HCT116 (cell line): Measurements from ENCODE around the gene TMCC1. TPM values are rescaled to one million over a fixed set of nuclear protein-coding genes. Genes with fewer than 3 reads are reported as not detected.

ENCODE experiments used
- ATAC-seq: fragments of 200-7000 bp; cut with Tn5 transposase; 2 replicates; pipeline ENCODE4 v1.9.1; 2020; ENCODE audit warnings: mild to moderate bottlenecking, moderate library complexity
- BruUV-seq: library from RNA; stranded (reverse); fragments of 400-500 nt; replicated peaks from 2 replicates; lab custom pipeline; 2021; lab: Mats Ljungman, UMichigan
- CTCF ChIA-PET: fragments of 300-600 bp; sonication (Branson Sonifier 250); formaldehyde crosslinking; loops from one replicate; lab custom pipeline; 2021; ENCODE audit warnings: antibody characterized with exemption; lab: Charles Lee
- POLR2A ChIA-PET: fragments of 300-600, 350-600 bp; sonication (Branson Sonifier 250); formaldehyde crosslinking; loops from one replicate; lab custom pipeline; 2021; ENCODE audit warnings: antibody characterized with exemption; lab: Charles Lee
- RAD21 ChIA-PET, 2 experiments: fragments of 300-600 bp; sonication (Branson Sonifier 250); formaldehyde crosslinking; loops; one replicate each; lab custom pipeline; 2023; ENCODE audit warnings: low total read pairs in 2 of 2; ENCODE audit not compliant: uncharacterized antibody in 2 of 2, unreplicated experiment in 2 of 2, low non-redundant PET in 1 of 2; lab: Charles Lee
- DNase-seq: peaks from one replicate; pipeline ENCODE4 v3.0.0-alpha.2; 2010; ENCODE audit warnings: low read depth, low spot score
- H2AFZ ChIP-seq: fragments of 200-600 bp; shearing (Covaris generic), sonication (generic); 2 replicates; pipeline ENCODE4 v1.6.1; 2017; ENCODE audit warnings: low read depth, mixed run types, mixed read lengths, antibody characterized with exemption, low read length; ENCODE audit not compliant: poor library complexity, severe bottlenecking
- H3K27ac ChIP-seq: 2 replicates; pipeline ENCODE4 v1.5.1; 2012; ENCODE audit warnings: low read depth, low read length
- H3K27me3 ChIP-seq: fragments of 200-600 bp; sonication (generic); 2 replicates; pipeline ENCODE4 v1.6.1; 2016; ENCODE audit warnings: mixed run types, low read length, mixed read lengths; ENCODE audit not compliant: insufficient read depth
- H3K36me3 ChIP-seq, 2 experiments: fragments of 200-500 bp in 1 of 2; fragments of 200-600 bp in 1 of 2; sonication (Bioruptor generic) in 1 of 2; sonication (generic) in 1 of 2; 2 replicates each; pipeline versions ENCODE4 v1.5.1 to v1.6.1; 2014 to 2016; ENCODE audit warnings: low read length in 2 of 2, inconsistent platforms in 1 of 2, mixed read lengths in 1 of 2, mixed run types in 1 of 2; ENCODE audit not compliant: insufficient read depth in 2 of 2, control insufficient read depth in 1 of 2
- H3K4me1 ChIP-seq, 2 experiments: fragments of 200-600 bp in 1 of 2; sonication (generic) in 1 of 2; 2 replicates each; pipeline versions ENCODE4 v1.5.1 to v1.6.1; 2012 to 2017; ENCODE audit warnings: low read length in 2 of 2, inconsistent platforms in 1 of 2, mild to moderate bottlenecking in 1 of 2, mixed read lengths in 1 of 2, mixed run types in 1 of 2, moderate library complexity in 1 of 2; ENCODE audit not compliant: insufficient read depth in 2 of 2, control insufficient read depth in 1 of 2
- H3K4me2 ChIP-seq: fragments of 200-600 bp; sonication (generic); 2 replicates; pipeline ENCODE4 v1.6.1; 2017; ENCODE audit warnings: mixed run types, low read length, mixed read lengths
- H3K4me3 ChIP-seq, 2 experiments: fragments of 200-600 bp in 1 of 2; sonication (generic) in 1 of 2; replicated peaks in 1 of 2; 2 replicates each; pipeline ENCODE4 v1.5.1; 2011 to 2016; ENCODE audit warnings: low read length in 2 of 2, control low read depth in 1 of 2, low read depth in 1 of 2, mild to moderate bottlenecking in 1 of 2, mixed read lengths in 1 of 2, mixed run types in 1 of 2
- H3K79me2 ChIP-seq: fragments of 200-600 bp; sonication (generic); 2 replicates; pipeline ENCODE4 v1.6.1; 2017; ENCODE audit warnings: mild to moderate bottlenecking, mixed run types, low read length, moderate library complexity, mixed read lengths; ENCODE audit not compliant: insufficient read depth
- H3K9ac ChIP-seq: fragments of 200-600 bp; sonication (generic); 2 replicates; pipeline ENCODE4 v1.6.1; 2016; ENCODE audit warnings: low read length, mixed read lengths
- H3K9me2 ChIP-seq: fragments of 200-600 bp; sonication (generic), shearing (Covaris generic); 2 replicates; pipeline ENCODE4 v1.6.1; 2017; ENCODE audit warnings: mixed run types, mild to moderate bottlenecking, moderate library complexity; ENCODE audit not compliant: insufficient read depth
- H3K9me3 ChIP-seq, 2 experiments: fragments of 200-500 bp in 1 of 2; fragments of 200-600 bp in 1 of 2; sonication (Bioruptor generic) in 1 of 2; sonication (generic) in 1 of 2; 2 replicates each; pipeline ENCODE4 v1.6.1; 2014 to 2017; ENCODE audit warnings: low read length in 2 of 2, mixed read lengths in 2 of 2, inconsistent platforms in 1 of 2, low read depth in 1 of 2, mild to moderate bottlenecking in 1 of 2, mixed run types in 1 of 2, moderate library complexity in 1 of 2; ENCODE audit not compliant: control insufficient read depth in 1 of 2, insufficient read depth in 1 of 2
- H4K20me1 ChIP-seq: fragments of 200-600 bp; sonication (generic), shearing (Covaris generic); 2 replicates; pipeline ENCODE4 v1.6.1; 2017; ENCODE audit warnings: mixed run types, mild to moderate bottlenecking, moderate library complexity; ENCODE audit not compliant: insufficient read depth
- ATF3 ChIP-seq: IDR thresholded peaks from 2 replicates; pipeline ENCODE4 v1.6.1; 2012
- CBX3 ChIP-seq: IDR thresholded peaks from 2 replicates; pipeline ENCODE4 v1.6.1; 2012; ENCODE audit warnings: low read depth
- EZH2phosphoT487 ChIP-seq: fragments of 200-600 bp; IDR thresholded peaks from 2 replicates; pipeline ENCODE4 v1.6.1; 2018; ENCODE audit warnings: antibody characterized with exemption, borderline replicate concordance
- JUND ChIP-seq: IDR thresholded peaks from 2 replicates; pipeline ENCODE4 v1.6.1; 2012
- POLR2A ChIP-seq: IDR thresholded peaks from 2 replicates; pipeline ENCODE4 v1.7.0; 2011; ENCODE audit warnings: borderline replicate concordance; ENCODE audit not compliant: insufficient read depth, insufficient read length; ENCODE audit errors: extremely low read depth
- POLR2AphosphoS5 ChIP-seq: IDR thresholded peaks from 2 replicates; pipeline ENCODE4 v1.6.1; 2011; ENCODE audit warnings: mild to moderate bottlenecking, low read depth, low read length, moderate library complexity
- RAD21 ChIP-seq: IDR thresholded peaks from 2 replicates; pipeline ENCODE4 v1.6.1; 2012; ENCODE audit warnings: low read depth, mild to moderate bottlenecking
- SIN3A ChIP-seq: IDR thresholded peaks from 2 replicates; pipeline ENCODE4 v1.6.1; 2012; ENCODE audit warnings: low read depth
- SP1 ChIP-seq: IDR thresholded peaks from 2 replicates; pipeline ENCODE4 v1.6.1; 2012; ENCODE audit warnings: low read depth
- YY1 ChIP-seq: IDR thresholded peaks from 2 replicates; pipeline ENCODE4 v1.6.1; 2011; ENCODE audit warnings: low read length, low read depth, moderate library complexity, mild to moderate bottlenecking; ENCODE audit not compliant: insufficient replicate concordance; ENCODE audit errors: extremely low read depth
- ZNF274 ChIP-seq: fragments of 200-500 bp; sonication (Bioruptor generic); IDR thresholded peaks from 2 replicates; pipeline ENCODE4 v1.6.1; 2014; ENCODE audit warnings: mild to moderate bottlenecking, low read depth, low read length, inconsistent platforms
- intact Hi-C: fragments of 100-400 bp; cut with micrococcal nuclease; formaldehyde crosslinking; loops from 2 replicates; pipeline ENCODE4 v1.10.0; 2022
- total RNA-seq: library from RNA; stranded (reverse); gene quantifications from one replicate; pipeline ENCODE4 v1.2.1, GENCODE V29; 2021; ENCODE audit not compliant: unreplicated experiment
- TF ChIP-seq, protein P1 (sequence below): IDR thresholded peaks from 2 replicates; pipeline ENCODE4 v1.6.1; 2012; ENCODE audit warnings: low read depth
- TF ChIP-seq, protein P2 (sequence below), 3 experiments: fragments of 200-600 bp in 1 of 3; sonication (generic) in 1 of 3; IDR thresholded peaks in 2 of 3; conservative IDR thresholded peaks in 1 of 3; 2 replicates each; pipeline ENCODE4 v1.5.1; 2012 to 2017; ENCODE audit warnings: low read depth in 2 of 3, low read length in 2 of 3, antibody characterized with exemption in 1 of 3, borderline replicate concordance in 1 of 3, control low read depth in 1 of 3, mild to moderate bottlenecking in 1 of 3, mixed read lengths in 1 of 3, mixed run types in 1 of 3, moderate library complexity in 1 of 3; ENCODE audit not compliant: insufficient read depth in 1 of 3

The TMCC1 gene
- total RNA-seq, 1 experiment from 2014 or later, result 32.5 TPM

DNA sequence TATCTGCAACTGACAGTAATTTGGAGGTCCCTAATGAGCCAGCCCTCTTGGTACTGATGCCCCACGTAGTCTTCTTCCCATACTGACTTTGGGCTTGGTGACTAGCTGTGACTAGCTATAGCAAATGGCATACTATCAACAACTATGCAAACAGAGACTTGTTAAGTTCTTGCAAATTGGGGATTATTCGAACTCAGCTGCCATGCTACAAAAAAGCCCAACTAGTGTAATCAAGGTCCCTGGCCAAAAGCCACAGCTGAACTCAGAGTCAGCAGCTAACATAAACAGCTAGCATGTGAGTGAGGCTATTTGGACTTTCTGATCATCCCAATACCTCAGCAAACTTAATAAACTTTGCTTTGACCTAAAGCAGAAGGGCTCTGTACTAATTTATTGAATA is 165.8 kb downstream of the TMCC1 start:
- ATAC-seq, result no peak
- H3K27ac ChIP-seq, result no peak overlapping the region
- H3K36me3 ChIP-seq, result no peaks in the 10 kb centered on the region
- H3K9me2 ChIP-seq, result peaks cover 3% of the 10 kb centered on the region; the same call in 1 of the 2 replicates
- no peaks in the 10 kb centered on the region for H4K20me1 ChIP-seq
- no TSS peak for BruUV-seq
- H3K79me2 ChIP-seq, result no peaks in the 10 kb centered on the region
- no peak overlapping the region for H3K4me3 ChIP-seq
- H3K27me3 ChIP-seq, result no peaks in the 10 kb centered on the region
- H3K4me2 ChIP-seq, result no peak overlapping the region
- TF ChIP-seq ATF3, result no peak
- TF ChIP-seq RAD21, result no peak
- no peaks in the 10 kb centered on the region for H3K9me3 ChIP-seq
- CTCF ChIA-PET, result no interaction called here
- no peak overlapping the region for H3K9ac ChIP-seq
- intact Hi-C loops, result no loop called here
- peaks cover 1 to 13% of the 10 kb centered on the region in 2 experiments; a peak in 2 of 4 replicates for H3K4me1 ChIP-seq
- RAD21 ChIA-PET, result no interaction called here
- DNase-seq, result no peak
- POLR2A ChIA-PET, result no interaction called here
- no peak overlapping the region for H2AFZ ChIP-seq

DNA sequence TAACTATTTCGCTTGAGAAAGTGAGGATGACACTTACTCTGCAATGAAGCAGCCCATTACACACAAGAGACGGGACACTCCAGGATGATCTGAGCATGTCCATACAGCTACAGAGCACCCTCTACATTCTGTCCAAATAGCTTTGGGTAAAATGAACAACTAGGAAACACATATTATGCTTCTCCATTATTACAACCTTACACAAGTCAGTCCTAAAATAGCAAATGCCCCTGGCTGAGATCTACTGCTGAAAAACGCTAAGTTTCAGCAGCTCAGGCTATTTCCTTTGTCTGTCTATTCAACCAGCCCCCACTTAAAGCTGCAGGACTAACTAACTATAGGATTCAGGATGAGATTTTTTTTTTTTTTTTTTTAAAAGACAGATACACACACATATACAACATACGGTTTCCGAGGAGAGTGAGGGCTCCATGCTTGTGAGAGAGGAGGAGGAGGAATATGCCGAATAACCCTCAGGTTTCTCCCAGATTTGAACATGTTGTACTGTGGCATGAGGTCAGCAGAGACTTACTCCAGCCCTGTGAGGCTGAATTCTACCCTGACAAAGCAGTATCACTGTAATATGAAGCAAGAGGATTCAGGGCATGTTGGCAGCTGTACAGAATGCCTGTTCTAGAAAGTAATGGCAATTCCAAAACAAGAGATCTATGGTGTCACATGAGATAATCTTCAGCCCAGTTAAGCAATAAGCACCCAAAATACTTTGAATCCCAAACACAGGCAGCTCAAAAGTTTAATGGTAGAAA is 169.8 kb downstream of the TMCC1 start:
- H3K36me3 ChIP-seq, result no peaks in the 10 kb centered on the region
- ChIA-PET RAD21 (no interaction called here), POLR2A (no interaction called here), CTCF (no interaction called here)
- H3K4me3 ChIP-seq, result no peak overlapping the region
- no TSS peak for BruUV-seq
- H3K9me2 ChIP-seq, result no peaks in the 10 kb centered on the region
- DNase-seq (no peak), ATAC-seq (no peak)
- H3K27me3 ChIP-seq, result no peaks in the 10 kb centered on the region
- H3K9me3 ChIP-seq, result no peaks in the 10 kb centered on the region
- H3K27ac ChIP-seq, result no peak overlapping the region
- H3K4me2 ChIP-seq, result no peak overlapping the region
- H2AFZ ChIP-seq, result no peak overlapping the region
- H3K4me1 ChIP-seq, result peaks cover 4 to 16% of the 10 kb centered on the region in 2 experiments; a peak in 2 of 4 replicates
- H3K79me2 ChIP-seq, result no peaks in the 10 kb centered on the region; the same call in 1 of the 2 replicates
- intact Hi-C loops, result no loop called here
- no peak overlapping the region for H3K9ac ChIP-seq
- H4K20me1 ChIP-seq, result no peaks in the 10 kb centered on the region
- TF ChIP-seq YY1, result no peak
- no peak for TF ChIP-seq CBX3
- TF ChIP-seq EZH2phosphoT487, result no peak
- TF ChIP-seq POLR2AphosphoS5, result no peak
- no peak for TF ChIP-seq JUND
- TF ChIP-seq, protein P1, sequence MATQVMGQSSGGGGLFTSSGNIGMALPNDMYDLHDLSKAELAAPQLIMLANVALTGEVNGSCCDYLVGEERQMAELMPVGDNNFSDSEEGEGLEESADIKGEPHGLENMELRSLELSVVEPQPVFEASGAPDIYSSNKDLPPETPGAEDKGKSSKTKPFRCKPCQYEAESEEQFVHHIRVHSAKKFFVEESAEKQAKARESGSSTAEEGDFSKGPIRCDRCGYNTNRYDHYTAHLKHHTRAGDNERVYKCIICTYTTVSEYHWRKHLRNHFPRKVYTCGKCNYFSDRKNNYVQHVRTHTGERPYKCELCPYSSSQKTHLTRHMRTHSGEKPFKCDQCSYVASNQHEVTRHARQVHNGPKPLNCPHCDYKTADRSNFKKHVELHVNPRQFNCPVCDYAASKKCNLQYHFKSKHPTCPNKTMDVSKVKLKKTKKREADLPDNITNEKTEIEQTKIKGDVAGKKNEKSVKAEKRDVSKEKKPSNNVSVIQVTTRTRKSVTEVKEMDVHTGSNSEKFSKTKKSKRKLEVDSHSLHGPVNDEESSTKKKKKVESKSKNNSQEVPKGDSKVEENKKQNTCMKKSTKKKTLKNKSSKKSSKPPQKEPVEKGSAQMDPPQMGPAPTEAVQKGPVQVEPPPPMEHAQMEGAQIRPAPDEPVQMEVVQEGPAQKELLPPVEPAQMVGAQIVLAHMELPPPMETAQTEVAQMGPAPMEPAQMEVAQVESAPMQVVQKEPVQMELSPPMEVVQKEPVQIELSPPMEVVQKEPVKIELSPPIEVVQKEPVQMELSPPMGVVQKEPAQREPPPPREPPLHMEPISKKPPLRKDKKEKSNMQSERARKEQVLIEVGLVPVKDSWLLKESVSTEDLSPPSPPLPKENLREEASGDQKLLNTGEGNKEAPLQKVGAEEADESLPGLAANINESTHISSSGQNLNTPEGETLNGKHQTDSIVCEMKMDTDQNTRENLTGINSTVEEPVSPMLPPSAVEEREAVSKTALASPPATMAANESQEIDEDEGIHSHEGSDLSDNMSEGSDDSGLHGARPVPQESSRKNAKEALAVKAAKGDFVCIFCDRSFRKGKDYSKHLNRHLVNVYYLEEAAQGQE, result no peak
- TF ChIP-seq, protein P2, sequence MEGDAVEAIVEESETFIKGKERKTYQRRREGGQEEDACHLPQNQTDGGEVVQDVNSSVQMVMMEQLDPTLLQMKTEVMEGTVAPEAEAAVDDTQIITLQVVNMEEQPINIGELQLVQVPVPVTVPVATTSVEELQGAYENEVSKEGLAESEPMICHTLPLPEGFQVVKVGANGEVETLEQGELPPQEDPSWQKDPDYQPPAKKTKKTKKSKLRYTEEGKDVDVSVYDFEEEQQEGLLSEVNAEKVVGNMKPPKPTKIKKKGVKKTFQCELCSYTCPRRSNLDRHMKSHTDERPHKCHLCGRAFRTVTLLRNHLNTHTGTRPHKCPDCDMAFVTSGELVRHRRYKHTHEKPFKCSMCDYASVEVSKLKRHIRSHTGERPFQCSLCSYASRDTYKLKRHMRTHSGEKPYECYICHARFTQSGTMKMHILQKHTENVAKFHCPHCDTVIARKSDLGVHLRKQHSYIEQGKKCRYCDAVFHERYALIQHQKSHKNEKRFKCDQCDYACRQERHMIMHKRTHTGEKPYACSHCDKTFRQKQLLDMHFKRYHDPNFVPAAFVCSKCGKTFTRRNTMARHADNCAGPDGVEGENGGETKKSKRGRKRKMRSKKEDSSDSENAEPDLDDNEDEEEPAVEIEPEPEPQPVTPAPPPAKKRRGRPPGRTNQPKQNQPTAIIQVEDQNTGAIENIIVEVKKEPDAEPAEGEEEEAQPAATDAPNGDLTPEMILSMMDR (IDR thresholded peaks at IDR 0.05 in 2 of 3, conservative IDR thresholded peaks at IDR 0.05 in 1 of 3; ENCODE audit: borderline replicate concordance in 1 of 3, insufficient read depth in 1 of 3, low read depth in 2 of 3, low read length in 2 of 3), result no peak
- TF ChIP-seq SP1, result no peak
- no peak for TF ChIP-seq RAD21
- no peak for TF ChIP-seq SIN3A
- TF ChIP-seq ZNF274, result no peak
- no peak for TF ChIP-seq POLR2A
- no peak for TF ChIP-seq ATF3
